ENCODE measurements around the gene PIAS4. TPM values are rescaled to one million over a fixed set of nuclear protein-coding genes. Genes with fewer than 3 reads are reported as not detected.
A peak's percentile ranks its signal among the peaks of the same experiment; 100 is the strongest.

Gene PIAS4
- total RNA-seq (2021) (45.5 to 46.0 TPM (median 45.9 TPM) in 3 replicates), Bru-seq, nascent RNA (percentile 57 among the genes with signal in this experiment)
- long read RNA-seq, experiment 1, transcript PIAS4-201 (11 exons, 3,159 nt), result major isoform, 82 of 97 reads
- long read RNA-seq, experiment 1, partial matches to known transcripts, result 10 of 97 reads
- long read RNA-seq, experiment 1, other reads (novel, unspliced or antisense), result 5 of 97 reads
- long read RNA-seq, experiment 2, transcript PIAS4-201 (11 exons, 3,159 nt), result major isoform, 14 of 48 reads
- long read RNA-seq, experiment 2, partial matches to known transcripts, result 33 of 48 reads
- long read RNA-seq, experiment 2, other reads (novel, unspliced or antisense), result 1 of 48 reads
- long read RNA-seq, experiment 3, transcript PIAS4-201 (11 exons, 3,159 nt), result major isoform, 6 of 11 reads
- long read RNA-seq, experiment 3, partial matches to known transcripts, result 1 of 11 reads
- long read RNA-seq, experiment 3, other reads (novel, unspliced or antisense), result 4 of 11 reads

- Mint-ChIP-seq H3K9me3 (no peaks in the 10 kb centered on the region), H3K4me3 (peak within 1 kb of the TSS; percentile 88), H3K27me3 (ENCODE audit: low read depth) (no peaks in the 10 kb centered on the region), H3K27ac (peak within 1 kb of the TSS; percentile 87; the same call in 1 of the 2 replicates), H3K36me3 (no peaks in the 10 kb centered on the region), H3K4me1 (peaks cover 14% of the 10 kb centered on the region)
- peak; percentile 95 for DNase-seq (ENCODE audit: low spot score)
- CTCF ChIA-PET, result interaction anchor here (0.6 to 5.6 kb wide), 12 partner anchors 10 to 290 kb away, joined by 3 to 36 read pairs (median 4); partner anchors contain the start of gene NMRK2
- peak; percentile 94 for ATAC-seq
- POLR2A ChIA-PET, result interaction anchor here (0.6 to 2.8 kb wide), 9 partner anchors 20 to 185 kb away, joined by 3 to 12 read pairs (median 3); partner anchors contain the start of genes EEF2 and NMRK2
- TF ChIP-seq, protein P1, sequence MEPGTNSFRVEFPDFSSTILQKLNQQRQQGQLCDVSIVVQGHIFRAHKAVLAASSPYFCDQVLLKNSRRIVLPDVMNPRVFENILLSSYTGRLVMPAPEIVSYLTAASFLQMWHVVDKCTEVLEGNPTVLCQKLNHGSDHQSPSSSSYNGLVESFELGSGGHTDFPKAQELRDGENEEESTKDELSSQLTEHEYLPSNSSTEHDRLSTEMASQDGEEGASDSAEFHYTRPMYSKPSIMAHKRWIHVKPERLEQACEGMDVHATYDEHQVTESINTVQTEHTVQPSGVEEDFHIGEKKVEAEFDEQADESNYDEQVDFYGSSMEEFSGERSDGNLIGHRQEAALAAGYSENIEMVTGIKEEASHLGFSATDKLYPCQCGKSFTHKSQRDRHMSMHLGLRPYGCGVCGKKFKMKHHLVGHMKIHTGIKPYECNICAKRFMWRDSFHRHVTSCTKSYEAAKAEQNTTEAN (CRISPR knock-in tag; IDR thresholded peaks at IDR 0.05), result peak; percentile 88; the same call in 1 of the 2 replicates
- TF ChIP-seq, protein P2, sequence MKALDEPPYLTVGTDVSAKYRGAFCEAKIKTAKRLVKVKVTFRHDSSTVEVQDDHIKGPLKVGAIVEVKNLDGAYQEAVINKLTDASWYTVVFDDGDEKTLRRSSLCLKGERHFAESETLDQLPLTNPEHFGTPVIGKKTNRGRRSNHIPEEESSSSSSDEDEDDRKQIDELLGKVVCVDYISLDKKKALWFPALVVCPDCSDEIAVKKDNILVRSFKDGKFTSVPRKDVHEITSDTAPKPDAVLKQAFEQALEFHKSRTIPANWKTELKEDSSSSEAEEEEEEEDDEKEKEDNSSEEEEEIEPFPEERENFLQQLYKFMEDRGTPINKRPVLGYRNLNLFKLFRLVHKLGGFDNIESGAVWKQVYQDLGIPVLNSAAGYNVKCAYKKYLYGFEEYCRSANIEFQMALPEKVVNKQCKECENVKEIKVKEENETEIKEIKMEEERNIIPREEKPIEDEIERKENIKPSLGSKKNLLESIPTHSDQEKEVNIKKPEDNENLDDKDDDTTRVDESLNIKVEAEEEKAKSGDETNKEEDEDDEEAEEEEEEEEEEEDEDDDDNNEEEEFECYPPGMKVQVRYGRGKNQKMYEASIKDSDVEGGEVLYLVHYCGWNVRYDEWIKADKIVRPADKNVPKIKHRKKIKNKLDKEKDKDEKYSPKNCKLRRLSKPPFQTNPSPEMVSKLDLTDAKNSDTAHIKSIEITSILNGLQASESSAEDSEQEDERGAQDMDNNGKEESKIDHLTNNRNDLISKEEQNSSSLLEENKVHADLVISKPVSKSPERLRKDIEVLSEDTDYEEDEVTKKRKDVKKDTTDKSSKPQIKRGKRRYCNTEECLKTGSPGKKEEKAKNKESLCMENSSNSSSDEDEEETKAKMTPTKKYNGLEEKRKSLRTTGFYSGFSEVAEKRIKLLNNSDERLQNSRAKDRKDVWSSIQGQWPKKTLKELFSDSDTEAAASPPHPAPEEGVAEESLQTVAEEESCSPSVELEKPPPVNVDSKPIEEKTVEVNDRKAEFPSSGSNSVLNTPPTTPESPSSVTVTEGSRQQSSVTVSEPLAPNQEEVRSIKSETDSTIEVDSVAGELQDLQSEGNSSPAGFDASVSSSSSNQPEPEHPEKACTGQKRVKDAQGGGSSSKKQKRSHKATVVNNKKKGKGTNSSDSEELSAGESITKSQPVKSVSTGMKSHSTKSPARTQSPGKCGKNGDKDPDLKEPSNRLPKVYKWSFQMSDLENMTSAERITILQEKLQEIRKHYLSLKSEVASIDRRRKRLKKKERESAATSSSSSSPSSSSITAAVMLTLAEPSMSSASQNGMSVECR (CRISPR knock-in tag; IDR thresholded peaks at IDR 0.05; ENCODE audit: borderline replicate concordance), result peak; percentile 91; the same call in 1 of the 2 replicates
- peak; percentile 14; the same call in 1 of the 2 replicates for TF ChIP-seq GABPB1 (CRISPR knock-in tag; IDR thresholded peaks at IDR 0.05)
- peak; percentile 12; the same call in 1 of the 2 replicates for TF ChIP-seq ZNF263 (CRISPR knock-in tag; IDR thresholded peaks at IDR 0.05; ENCODE audit: low read depth)
- TF ChIP-seq RELA (CRISPR knock-in tag; IDR thresholded peaks at IDR 0.05; ENCODE audit: borderline replicate concordance), result 0 out of 2 replicates have a peak, but pooled peaks have one; percentile 65
- TF ChIP-seq MAX (CRISPR knock-in tag; IDR thresholded peaks at IDR 0.05), result peak; percentile 92
- peak; percentile 94 for TF ChIP-seq USF1 (CRISPR knock-in tag; IDR thresholded peaks at IDR 0.05)
- no peak for TF ChIP-seq ZNF232 (CRISPR knock-in tag; IDR thresholded peaks at IDR 0.05)
- 0 out of 2 replicates have a peak, but pooled peaks have one; percentile 40 for TF ChIP-seq ZNF416 (CRISPR knock-in tag; IDR thresholded peaks at IDR 0.05)
- TF ChIP-seq, protein P3, sequence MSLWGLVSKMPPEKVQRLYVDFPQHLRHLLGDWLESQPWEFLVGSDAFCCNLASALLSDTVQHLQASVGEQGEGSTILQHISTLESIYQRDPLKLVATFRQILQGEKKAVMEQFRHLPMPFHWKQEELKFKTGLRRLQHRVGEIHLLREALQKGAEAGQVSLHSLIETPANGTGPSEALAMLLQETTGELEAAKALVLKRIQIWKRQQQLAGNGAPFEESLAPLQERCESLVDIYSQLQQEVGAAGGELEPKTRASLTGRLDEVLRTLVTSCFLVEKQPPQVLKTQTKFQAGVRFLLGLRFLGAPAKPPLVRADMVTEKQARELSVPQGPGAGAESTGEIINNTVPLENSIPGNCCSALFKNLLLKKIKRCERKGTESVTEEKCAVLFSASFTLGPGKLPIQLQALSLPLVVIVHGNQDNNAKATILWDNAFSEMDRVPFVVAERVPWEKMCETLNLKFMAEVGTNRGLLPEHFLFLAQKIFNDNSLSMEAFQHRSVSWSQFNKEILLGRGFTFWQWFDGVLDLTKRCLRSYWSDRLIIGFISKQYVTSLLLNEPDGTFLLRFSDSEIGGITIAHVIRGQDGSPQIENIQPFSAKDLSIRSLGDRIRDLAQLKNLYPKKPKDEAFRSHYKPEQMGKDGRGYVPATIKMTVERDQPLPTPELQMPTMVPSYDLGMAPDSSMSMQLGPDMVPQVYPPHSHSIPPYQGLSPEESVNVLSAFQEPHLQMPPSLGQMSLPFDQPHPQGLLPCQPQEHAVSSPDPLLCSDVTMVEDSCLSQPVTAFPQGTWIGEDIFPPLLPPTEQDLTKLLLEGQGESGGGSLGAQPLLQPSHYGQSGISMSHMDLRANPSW (CRISPR knock-in tag; conservative IDR thresholded peaks at IDR 0.05; ENCODE audit: low read depth), result no peak
- 0 out of 2 replicates have a peak, but pooled peaks have one; percentile 64 for TF ChIP-seq TEAD4 (CRISPR knock-in tag; IDR thresholded peaks at IDR 0.05)
- TF ChIP-seq KAT7 (CRISPR knock-in tag; IDR thresholded peaks at IDR 0.05; ENCODE audit: borderline replicate concordance), result 0 out of 2 replicates have a peak, but pooled peaks have one; percentile 59
- peak; percentile 82; the same call in 1 of the 2 replicates for TF ChIP-seq ESRRA (CRISPR knock-in tag; IDR thresholded peaks at IDR 0.05; ENCODE audit: borderline replicate concordance)
- TF ChIP-seq SMAD3 (CRISPR knock-in tag; IDR thresholded peaks at IDR 0.05; ENCODE audit: borderline replicate concordance), result no peak
- TF ChIP-seq MYBL2 (CRISPR knock-in tag; IDR thresholded peaks at IDR 0.05), result peak; percentile 92
- no peak for TF ChIP-seq HMGA2 (CRISPR knock-in tag; IDR thresholded peaks at IDR 0.05)
- no peak for TF ChIP-seq OVOL2 (CRISPR knock-in tag; IDR thresholded peaks at IDR 0.05; ENCODE audit: borderline replicate concordance)
- TF ChIP-seq, protein P4, sequence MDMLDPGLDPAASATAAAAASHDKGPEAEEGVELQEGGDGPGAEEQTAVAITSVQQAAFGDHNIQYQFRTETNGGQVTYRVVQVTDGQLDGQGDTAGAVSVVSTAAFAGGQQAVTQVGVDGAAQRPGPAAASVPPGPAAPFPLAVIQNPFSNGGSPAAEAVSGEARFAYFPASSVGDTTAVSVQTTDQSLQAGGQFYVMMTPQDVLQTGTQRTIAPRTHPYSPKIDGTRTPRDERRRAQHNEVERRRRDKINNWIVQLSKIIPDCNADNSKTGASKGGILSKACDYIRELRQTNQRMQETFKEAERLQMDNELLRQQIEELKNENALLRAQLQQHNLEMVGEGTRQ (CRISPR knock-in tag; IDR thresholded peaks at IDR 0.05), result peak; percentile 99
- peak; percentile 41; the same call in 1 of the 2 replicates for TF ChIP-seq SMAD4 (CRISPR knock-in tag; IDR thresholded peaks at IDR 0.05)
- TF ChIP-seq NFYB (CRISPR knock-in tag; conservative IDR thresholded peaks at IDR 0.05; ENCODE audit: low read depth), result peak; percentile 62
- TF ChIP-seq ETV6 (CRISPR knock-in tag; IDR thresholded peaks at IDR 0.05), result peak; percentile 74; the same call in 1 of the 2 replicates
- 0 out of 2 replicates have a peak, but pooled peaks have one; percentile 67 for TF ChIP-seq CREM (CRISPR knock-in tag; IDR thresholded peaks at IDR 0.05)
- TF ChIP-seq JAZF1 (CRISPR knock-in tag; IDR thresholded peaks at IDR 0.05), result no peak
Measured at GRCh38 chr19:4007021-4007835, at the start of gene PIAS4. Gene PIAS4, plus strand, starts transcription at chr19:4007736. Its CDS starts 25 bp downstream, at chr19:4007761.

Data from WTC11 (cell line).